OCI-LY3 (cell line): ENCODE measurements around the gene PDHX.
A peak's percentile ranks its signal among the peaks of the same experiment; 100 is the strongest.

ENCODE experiments used
- H2AFZ ChIP-seq: fragments of 200-600, 300-600 bp; shearing (Covaris generic); 2 replicates; pipeline ENCODE4 v1.6.0; 2014; ENCODE audit warnings: antibody characterized with exemption, low read depth, low read length
- H3K27ac ChIP-seq: fragments of 200-600, 300-600 bp; sonication (generic); 2 replicates; pipeline ENCODE4 v1.5.1; 2014; ENCODE audit warnings: mild to moderate bottlenecking, low read length, moderate library complexity, mixed read lengths
- H3K27me3 ChIP-seq: fragments of 200-600, 300-600 bp; sonication (generic); 2 replicates; pipeline ENCODE4 v1.6.1; 2014; ENCODE audit warnings: low read depth, low read length, mixed read lengths
- H3K36me3 ChIP-seq: fragments of 200-600, 300-600 bp; sonication (generic); replicated peaks from 2 replicates; pipeline ENCODE3; 2014; ENCODE audit warnings: low read depth, low read length, mixed read lengths
- H3K4me1 ChIP-seq: fragments of 300-600, 200-600 bp; sonication (generic); 2 replicates; pipeline ENCODE4 v1.6.1; 2014; ENCODE audit warnings: low read length, mixed read lengths
- H3K4me2 ChIP-seq: fragments of 200-600, 300-600 bp; sonication (generic); 2 replicates; pipeline ENCODE4 v1.6.1; 2014; ENCODE audit warnings: low read length, mixed read lengths
- H3K4me3 ChIP-seq: fragments of 300-600, 200-600 bp; sonication (generic); 2 replicates; pipeline ENCODE4 v1.5.1; 2014; ENCODE audit warnings: antibody characterized with exemption, mild to moderate bottlenecking, low read length, moderate library complexity
- H3K79me2 ChIP-seq: fragments of 300-600, 200-600 bp; shearing (Covaris generic); 2 replicates; pipeline ENCODE4 v1.6.1; 2014; ENCODE audit warnings: mild to moderate bottlenecking, low read length, mixed read lengths
- H3K9ac ChIP-seq: fragments of 300-600, 200-600 bp; shearing (Covaris generic); 2 replicates; pipeline ENCODE4 v1.6.0; 2014; ENCODE audit warnings: mild to moderate bottlenecking, low read length, moderate library complexity
- H3K9me3 ChIP-seq: fragments of 200-600, 300-600 bp; shearing (Covaris generic); 2 replicates; pipeline ENCODE4 v1.6.1; 2014; ENCODE audit warnings: low read length, mixed read lengths; ENCODE audit not compliant: insufficient read depth
- H4K20me1 ChIP-seq: fragments of 200-600, 300-600 bp; sonication (generic); 2 replicates; pipeline ENCODE4 v1.6.1; 2016; ENCODE audit warnings: low read length, mixed read lengths; ENCODE audit not compliant: insufficient read depth
- CTCF ChIP-seq: fragments of 200-600, 300-600 bp; sonication (generic); IDR thresholded peaks from 2 replicates; pipeline ENCODE4 v1.5.1; 2014; ENCODE audit warnings: antibody characterized with exemption, low read length, low read depth
- EZH2phosphoT487 ChIP-seq: fragments of 200-600 bp; shearing (Covaris generic); IDR thresholded peaks from 2 replicates; pipeline ENCODE4 v1.6.1; 2018; ENCODE audit warnings: antibody characterized with exemption, mixed run types, low read depth

The PDHX gene

GRCh38 chr11:34897171-34897870 lies 19.1 kb upstream of the PDHX start:
- Histone ChIP-seq H3K27me3 (no peaks in the 10 kb centered on the region), H3K9me3 (no peaks in the 10 kb centered on the region), H3K4me3 (no peak overlapping the region), H3K4me1 (peaks cover 13% of the 10 kb centered on the region), H2AFZ (no peak overlapping the region), H4K20me1 (no peaks in the 10 kb centered on the region), H3K27ac (no peak overlapping the region), H3K36me3 (no peaks in the 10 kb centered on the region), H3K79me2 (no peaks in the 10 kb centered on the region), H3K9ac (no peak overlapping the region), H3K4me2 (no peak overlapping the region)
- no peak for TF ChIP-seq EZH2phosphoT487
- no peak for TF ChIP-seq CTCF

- H3K4me2 ChIP-seq = no peak overlapping the region
- H3K4me3 ChIP-seq = no peak overlapping the region
- H4K20me1 ChIP-seq = no peaks in the 10 kb centered on the region
- no peaks in the 10 kb centered on the region for H3K36me3 ChIP-seq
- H3K79me2 ChIP-seq = no peaks in the 10 kb centered on the region
- no peak for TF ChIP-seq CTCF
- no peak for TF ChIP-seq EZH2phosphoT487
- H3K4me1 ChIP-seq = peaks cover 13% of the 10 kb centered on the region
- H2AFZ ChIP-seq = no peak overlapping the region
- no peaks in the 10 kb centered on the region for H3K27me3 ChIP-seq
- H3K27ac ChIP-seq = no peak overlapping the region
- no peak overlapping the region for H3K9ac ChIP-seq
- no peaks in the 10 kb centered on the region for H3K9me3 ChIP-seq
Measured at GRCh38 chr11:34898474-34898873, 17.9 kb upstream of the PDHX start.

- Histone ChIP-seq H4K20me1 (no peaks in the 10 kb centered on the region), H3K9me3 (no peaks in the 10 kb centered on the region), H3K4me1 (peaks cover 13% of the 10 kb centered on the region), H3K9ac (peak overlapping the region; percentile 39; the same call in 1 of the 2 replicates), H3K27me3 (no peaks in the 10 kb centered on the region), H3K4me3 (peak overlapping the region; percentile 19), H3K27ac (peak overlapping the region; percentile 54), H3K79me2 (no peaks in the 10 kb centered on the region), H2AFZ (no peak overlapping the region), H3K4me2 (peak overlapping the region; percentile 70), H3K36me3 (no peaks in the 10 kb centered on the region)
- no peak for TF ChIP-seq EZH2phosphoT487
- TF ChIP-seq CTCF = no peak
Measured at GRCh38 chr11:34899633-34900016, 16.8 kb upstream of the PDHX start.

- Histone ChIP-seq H3K9me3 (no peaks in the 10 kb centered on the region), H3K79me2 (0 out of 2 replicates have a peak, but pooled peaks cover 3% of the 10 kb centered on the region), H3K27ac (no peak overlapping the region), H3K4me2 (no peak overlapping the region), H3K9ac (no peak overlapping the region), H2AFZ (no peak overlapping the region), H4K20me1 (no peaks in the 10 kb centered on the region), H3K36me3 (peaks cover 4% of the 10 kb centered on the region), H3K27me3 (no peaks in the 10 kb centered on the region), H3K4me1 (peaks cover 9% of the 10 kb centered on the region), H3K4me3 (no peak overlapping the region)
- TF ChIP-seq EZH2phosphoT487 (no peak), CTCF (no peak)
Measured at GRCh38 chr11:34904421-34904955, 11.9 kb upstream of the PDHX start.
